ENCODE results near the gene GPR162.

GPR162 gene

DNA sequence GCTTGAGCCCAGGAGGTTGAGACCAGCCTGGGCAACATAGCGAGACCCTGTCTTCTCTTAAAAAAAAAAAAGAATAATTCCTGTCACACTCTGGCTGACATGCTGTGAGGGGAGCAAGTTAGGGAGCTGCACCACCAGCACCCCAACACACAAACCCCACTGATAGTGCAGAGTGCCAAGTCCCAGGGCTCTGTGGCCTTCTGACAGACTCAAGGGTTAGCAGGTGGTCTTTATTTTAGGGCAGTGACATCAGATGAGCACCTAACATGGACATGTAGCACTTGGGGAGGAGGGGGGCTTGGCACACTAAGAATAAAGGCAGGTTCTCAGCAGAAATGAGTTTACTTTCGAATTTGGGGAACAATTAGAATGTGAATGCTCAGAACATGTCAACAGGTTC, 37.2 kb downstream of the GPR162 start:
- ATAC-seq: no peak
- TF ChIP-seq, protein P1, sequence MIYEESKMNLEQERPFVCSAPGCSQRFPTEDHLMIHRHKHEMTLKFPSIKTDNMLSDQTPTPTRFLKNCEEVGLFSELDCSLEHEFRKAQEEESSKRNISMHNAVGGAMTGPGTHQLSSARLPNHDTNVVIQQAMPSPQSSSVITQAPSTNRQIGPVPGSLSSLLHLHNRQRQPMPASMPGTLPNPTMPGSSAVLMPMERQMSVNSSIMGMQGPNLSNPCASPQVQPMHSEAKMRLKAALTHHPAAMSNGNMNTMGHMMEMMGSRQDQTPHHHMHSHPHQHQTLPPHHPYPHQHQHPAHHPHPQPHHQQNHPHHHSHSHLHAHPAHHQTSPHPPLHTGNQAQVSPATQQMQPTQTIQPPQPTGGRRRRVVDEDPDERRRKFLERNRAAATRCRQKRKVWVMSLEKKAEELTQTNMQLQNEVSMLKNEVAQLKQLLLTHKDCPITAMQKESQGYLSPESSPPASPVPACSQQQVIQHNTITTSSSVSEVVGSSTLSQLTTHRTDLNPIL (CRISPR knock-in tag; IDR thresholded peaks at IDR 0.05; ENCODE audit: low read depth): no peak
- TF ChIP-seq BACH2 (CRISPR knock-in tag; IDR thresholded peaks at IDR 0.05; ENCODE audit: borderline replicate concordance) (no peak), SNAI2 (CRISPR knock-in tag; IDR thresholded peaks at IDR 0.05) (no peak), ZNF565 (CRISPR knock-in tag; conservative IDR thresholded peaks at IDR 0.05; ENCODE audit: low read depth) (no peak), ISL1 (CRISPR knock-in tag; IDR thresholded peaks at IDR 0.05) (no peak), ZC3H10 (CRISPR knock-in tag; IDR thresholded peaks at IDR 0.05) (no peak)

DNA sequence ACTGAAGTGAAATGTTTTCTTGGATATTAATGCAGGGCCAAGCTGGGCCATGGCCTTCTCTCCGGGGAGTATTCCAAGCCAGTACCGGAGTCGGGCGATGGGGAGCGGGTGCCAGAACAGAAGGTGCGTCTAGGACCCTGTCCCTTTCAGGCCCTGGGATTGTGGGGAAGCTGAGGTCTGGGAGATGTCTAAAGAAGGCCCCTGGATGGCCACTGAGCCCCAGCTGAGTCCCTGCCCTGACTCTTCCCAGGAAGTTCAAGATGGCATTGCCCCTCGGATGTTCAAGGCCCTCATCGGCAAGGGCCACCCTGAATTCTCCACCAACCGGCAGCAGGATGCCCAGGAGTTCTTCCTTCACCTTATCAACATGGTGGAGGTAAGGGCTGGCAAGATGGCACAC, 38.5 kb downstream of the GPR162 start:
- TF ChIP-seq ESRRG (CRISPR knock-in tag; IDR thresholded peaks at IDR 0.05) (no peak), ZC3H10 (CRISPR knock-in tag; IDR thresholded peaks at IDR 0.05) (no peak), ISL1 (CRISPR knock-in tag; IDR thresholded peaks at IDR 0.05) (no peak), SNAI2 (CRISPR knock-in tag; IDR thresholded peaks at IDR 0.05) (no peak), GLIS3 (CRISPR knock-in tag; IDR thresholded peaks at IDR 0.05) (no peak), PPARA (CRISPR knock-in tag; IDR thresholded peaks at IDR 0.05; ENCODE audit: borderline replicate concordance) (no peak), ARNTL (CRISPR knock-in tag; IDR thresholded peaks at IDR 0.05; ENCODE audit: borderline replicate concordance, low read depth) (no peak), TOX (CRISPR knock-in tag; IDR thresholded peaks at IDR 0.05; ENCODE audit: borderline replicate concordance) (no peak)
- TF ChIP-seq, protein P2, sequence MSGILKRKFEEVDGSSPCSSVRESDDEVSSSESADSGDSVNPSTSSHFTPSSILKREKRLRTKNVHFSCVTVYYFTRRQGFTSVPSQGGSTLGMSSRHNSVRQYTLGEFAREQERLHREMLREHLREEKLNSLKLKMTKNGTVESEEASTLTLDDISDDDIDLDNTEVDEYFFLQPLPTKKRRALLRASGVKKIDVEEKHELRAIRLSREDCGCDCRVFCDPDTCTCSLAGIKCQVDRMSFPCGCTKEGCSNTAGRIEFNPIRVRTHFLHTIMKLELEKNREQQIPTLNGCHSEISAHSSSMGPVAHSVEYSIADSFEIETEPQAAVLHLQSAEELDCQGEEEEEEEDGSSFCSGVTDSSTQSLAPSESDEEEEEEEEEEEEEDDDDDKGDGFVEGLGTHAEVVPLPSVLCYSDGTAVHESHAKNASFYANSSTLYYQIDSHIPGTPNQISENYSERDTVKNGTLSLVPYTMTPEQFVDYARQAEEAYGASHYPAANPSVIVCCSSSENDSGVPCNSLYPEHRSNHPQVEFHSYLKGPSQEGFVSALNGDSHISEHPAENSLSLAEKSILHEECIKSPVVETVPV (CRISPR knock-in tag; IDR thresholded peaks at IDR 0.05): no peak
- TF ChIP-seq, protein P1 (CRISPR knock-in tag; IDR thresholded peaks at IDR 0.05; ENCODE audit: low read depth): no peak
- TF ChIP-seq, protein P3, sequence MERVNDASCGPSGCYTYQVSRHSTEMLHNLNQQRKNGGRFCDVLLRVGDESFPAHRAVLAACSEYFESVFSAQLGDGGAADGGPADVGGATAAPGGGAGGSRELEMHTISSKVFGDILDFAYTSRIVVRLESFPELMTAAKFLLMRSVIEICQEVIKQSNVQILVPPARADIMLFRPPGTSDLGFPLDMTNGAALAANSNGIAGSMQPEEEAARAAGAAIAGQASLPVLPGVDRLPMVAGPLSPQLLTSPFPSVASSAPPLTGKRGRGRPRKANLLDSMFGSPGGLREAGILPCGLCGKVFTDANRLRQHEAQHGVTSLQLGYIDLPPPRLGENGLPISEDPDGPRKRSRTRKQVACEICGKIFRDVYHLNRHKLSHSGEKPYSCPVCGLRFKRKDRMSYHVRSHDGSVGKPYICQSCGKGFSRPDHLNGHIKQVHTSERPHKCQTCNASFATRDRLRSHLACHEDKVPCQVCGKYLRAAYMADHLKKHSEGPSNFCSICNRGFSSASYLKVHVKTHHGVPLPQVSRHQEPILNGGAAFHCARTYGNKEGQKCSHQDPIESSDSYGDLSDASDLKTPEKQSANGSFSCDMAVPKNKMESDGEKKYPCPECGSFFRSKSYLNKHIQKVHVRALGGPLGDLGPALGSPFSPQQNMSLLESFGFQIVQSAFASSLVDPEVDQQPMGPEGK (CRISPR knock-in tag; IDR thresholded peaks at IDR 0.05; ENCODE audit: borderline replicate concordance): no peak
- ATAC-seq: no peak

DNA sequence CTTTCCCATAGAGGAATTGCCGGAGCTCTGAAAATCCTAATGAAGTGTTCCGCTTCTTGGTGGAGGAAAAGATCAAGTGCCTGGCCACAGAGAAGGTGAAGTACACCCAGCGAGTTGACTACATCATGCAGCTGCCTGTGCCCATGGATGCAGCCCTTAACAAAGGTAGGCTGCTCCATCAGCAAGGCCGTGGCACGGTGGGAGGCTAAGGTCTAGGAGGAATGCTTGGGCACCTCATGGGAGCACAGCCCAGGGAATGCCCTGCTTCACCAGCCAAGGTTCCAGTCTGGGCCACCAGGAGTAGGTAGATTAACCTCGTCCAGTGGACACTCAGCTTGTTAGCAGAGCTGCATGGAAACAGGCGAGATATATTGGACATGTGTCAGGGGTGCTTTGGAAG, 39.3 kb downstream of the GPR162 start:
- no peak for ATAC-seq
- TF ChIP-seq ESRRG (CRISPR knock-in tag; IDR thresholded peaks at IDR 0.05): no peak
- TF ChIP-seq ZFP30 (CRISPR knock-in tag; IDR thresholded peaks at IDR 0.05): no peak
- TF ChIP-seq, protein P1 (CRISPR knock-in tag; IDR thresholded peaks at IDR 0.05; ENCODE audit: low read depth): no peak
- no peak for TF ChIP-seq ZNF565 (CRISPR knock-in tag; conservative IDR thresholded peaks at IDR 0.05; ENCODE audit: low read depth)
- no peak for TF ChIP-seq TOX (CRISPR knock-in tag; IDR thresholded peaks at IDR 0.05; ENCODE audit: borderline replicate concordance)
- TF ChIP-seq SNAI2 (CRISPR knock-in tag; IDR thresholded peaks at IDR 0.05): no peak
- no peak for TF ChIP-seq ZFP3 (CRISPR knock-in tag; IDR thresholded peaks at IDR 0.05)
- TF ChIP-seq ZNF8 (CRISPR knock-in tag; IDR thresholded peaks at IDR 0.05): no peak
- no peak for TF ChIP-seq PPARA (CRISPR knock-in tag; IDR thresholded peaks at IDR 0.05; ENCODE audit: borderline replicate concordance)
- no peak for TF ChIP-seq ARNTL (CRISPR knock-in tag; IDR thresholded peaks at IDR 0.05; ENCODE audit: borderline replicate concordance, low read depth)
- TF ChIP-seq, protein P4, sequence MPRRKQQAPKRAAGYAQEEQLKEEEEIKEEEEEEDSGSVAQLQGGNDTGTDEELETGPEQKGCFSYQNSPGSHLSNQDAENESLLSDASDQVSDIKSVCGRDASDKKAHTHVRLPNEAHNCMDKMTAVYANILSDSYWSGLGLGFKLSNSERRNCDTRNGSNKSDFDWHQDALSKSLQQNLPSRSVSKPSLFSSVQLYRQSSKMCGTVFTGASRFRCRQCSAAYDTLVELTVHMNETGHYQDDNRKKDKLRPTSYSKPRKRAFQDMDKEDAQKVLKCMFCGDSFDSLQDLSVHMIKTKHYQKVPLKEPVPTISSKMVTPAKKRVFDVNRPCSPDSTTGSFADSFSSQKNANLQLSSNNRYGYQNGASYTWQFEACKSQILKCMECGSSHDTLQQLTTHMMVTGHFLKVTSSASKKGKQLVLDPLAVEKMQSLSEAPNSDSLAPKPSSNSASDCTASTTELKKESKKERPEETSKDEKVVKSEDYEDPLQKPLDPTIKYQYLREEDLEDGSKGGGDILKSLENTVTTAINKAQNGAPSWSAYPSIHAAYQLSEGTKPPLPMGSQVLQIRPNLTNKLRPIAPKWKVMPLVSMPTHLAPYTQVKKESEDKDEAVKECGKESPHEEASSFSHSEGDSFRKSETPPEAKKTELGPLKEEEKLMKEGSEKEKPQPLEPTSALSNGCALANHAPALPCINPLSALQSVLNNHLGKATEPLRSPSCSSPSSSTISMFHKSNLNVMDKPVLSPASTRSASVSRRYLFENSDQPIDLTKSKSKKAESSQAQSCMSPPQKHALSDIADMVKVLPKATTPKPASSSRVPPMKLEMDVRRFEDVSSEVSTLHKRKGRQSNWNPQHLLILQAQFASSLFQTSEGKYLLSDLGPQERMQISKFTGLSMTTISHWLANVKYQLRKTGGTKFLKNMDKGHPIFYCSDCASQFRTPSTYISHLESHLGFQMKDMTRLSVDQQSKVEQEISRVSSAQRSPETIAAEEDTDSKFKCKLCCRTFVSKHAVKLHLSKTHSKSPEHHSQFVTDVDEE (CRISPR knock-in tag; IDR thresholded peaks at IDR 0.05): no peak
- no peak for TF ChIP-seq GLIS3 (CRISPR knock-in tag; IDR thresholded peaks at IDR 0.05)
- TF ChIP-seq CSDC2 (CRISPR knock-in tag; IDR thresholded peaks at IDR 0.05): no peak
- TF ChIP-seq ISL1 (CRISPR knock-in tag; IDR thresholded peaks at IDR 0.05): no peak
- TF ChIP-seq, protein P3 (CRISPR knock-in tag; IDR thresholded peaks at IDR 0.05; ENCODE audit: borderline replicate concordance): no peak
- TF ChIP-seq, protein P2 (CRISPR knock-in tag; IDR thresholded peaks at IDR 0.05): no peak
- TF ChIP-seq ZNF70 (CRISPR knock-in tag; IDR thresholded peaks at IDR 0.05): no peak
- no peak for TF ChIP-seq ZC3H10 (CRISPR knock-in tag; IDR thresholded peaks at IDR 0.05)
- TF ChIP-seq, protein P5, sequence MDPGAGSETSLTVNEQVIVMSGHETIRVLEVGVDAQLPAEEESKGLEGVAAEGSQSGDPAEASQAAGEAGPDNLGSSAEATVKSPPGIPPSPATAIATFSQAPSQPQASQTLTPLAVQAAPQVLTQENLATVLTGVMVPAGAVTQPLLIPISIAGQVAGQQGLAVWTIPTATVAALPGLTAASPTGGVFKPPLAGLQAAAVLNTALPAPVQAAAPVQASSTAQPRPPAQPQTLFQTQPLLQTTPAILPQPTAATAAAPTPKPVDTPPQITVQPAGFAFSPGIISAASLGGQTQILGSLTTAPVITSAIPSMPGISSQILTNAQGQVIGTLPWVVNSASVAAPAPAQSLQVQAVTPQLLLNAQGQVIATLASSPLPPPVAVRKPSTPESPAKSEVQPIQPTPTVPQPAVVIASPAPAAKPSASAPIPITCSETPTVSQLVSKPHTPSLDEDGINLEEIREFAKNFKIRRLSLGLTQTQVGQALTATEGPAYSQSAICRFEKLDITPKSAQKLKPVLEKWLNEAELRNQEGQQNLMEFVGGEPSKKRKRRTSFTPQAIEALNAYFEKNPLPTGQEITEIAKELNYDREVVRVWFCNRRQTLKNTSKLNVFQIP (CRISPR knock-in tag; IDR thresholded peaks at IDR 0.05; ENCODE audit: borderline replicate concordance, low read depth): no peak
